SK-N-MC (cell line): ENCODE data around the gene MSANTD2.

Experiments
- DNase-seq: peaks from one replicate; pipeline ENCODE4 v3.0.0-alpha.2; 2011; ENCODE audit warnings: low read depth, low spot score
- H3K27ac ChIP-seq: fragments of 200-600 bp; sonication (generic); 2 replicates; pipeline ENCODE4 v1.5.1; 2016; ENCODE audit warnings: mixed run types
- H3K36me3 ChIP-seq: fragments of 200-600 bp; sonication (generic); 2 replicates; pipeline ENCODE4 v1.6.1; 2017; ENCODE audit warnings: antibody characterized with exemption, low read length, mixed read lengths; ENCODE audit not compliant: insufficient read depth
- H3K4me3 ChIP-seq: fragments of 200-600 bp; sonication (generic); 2 replicates; pipeline ENCODE4 v1.5.1; 2016
- H3K9ac ChIP-seq: fragments of 200-600 bp; sonication (generic); 2 replicates; pipeline ENCODE4 v1.8.0; 2017; ENCODE audit warnings: mixed run types, mixed read lengths; ENCODE audit not compliant: insufficient read length
- H3K9me3 ChIP-seq: fragments of 200-600 bp; sonication (generic); 2 replicates; pipeline ENCODE4 v1.6.1; 2017; ENCODE audit warnings: low read depth, mild to moderate bottlenecking, antibody characterized with exemption, low read length, moderate library complexity, mixed read lengths
- EZH2 ChIP-seq: fragments of 200-600 bp; sonication (generic); IDR thresholded peaks from one replicate; pipeline ENCODE4 v1.6.1; 2017; ENCODE audit warnings: antibody characterized with exemption
- FOXP2 ChIP-seq: optimal IDR thresholded peaks from 2 replicates; pipeline ENCODE3; 2011; ENCODE audit warnings: mild to moderate bottlenecking, moderate library complexity; ENCODE audit not compliant: insufficient read depth; ENCODE audit errors: extremely low read length, control extremely low read depth
- POLR2AphosphoS5 ChIP-seq: IDR thresholded peaks from 2 replicates; pipeline ENCODE4 v1.6.1; 2012; ENCODE audit warnings: mild to moderate bottlenecking, low read depth, low read length, borderline replicate concordance

MSANTD2 gene

DNA sequence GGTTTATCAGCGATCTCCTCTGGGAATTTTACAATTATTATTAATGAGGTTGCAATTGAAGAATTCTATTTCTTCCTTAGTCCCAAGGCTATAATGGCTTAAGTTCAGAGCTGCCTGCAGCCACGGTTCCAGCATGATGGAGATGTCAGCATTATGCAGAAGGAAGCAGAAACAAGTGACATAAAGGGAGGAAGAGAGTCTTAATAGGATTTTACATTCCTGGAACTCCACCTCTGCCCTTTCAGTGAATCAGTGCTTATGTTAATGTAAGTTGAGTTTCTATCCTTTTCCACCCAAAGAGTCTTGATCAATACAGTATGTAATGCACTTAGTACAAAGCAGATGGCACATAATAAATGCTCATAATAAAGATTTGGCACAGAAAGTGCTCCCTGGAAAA, 72.1 kb downstream of the MSANTD2 start:
- H3K9ac ChIP-seq = no peak overlapping the region
- TF ChIP-seq POLR2AphosphoS5 (no peak), EZH2 (no peak), FOXP2 (no peak)
- H3K9me3 ChIP-seq = no peaks in the 10 kb centered on the region
- H3K4me3 ChIP-seq = no peak overlapping the region
- no peak overlapping the region for H3K27ac ChIP-seq
- no peak for DNase-seq
- no peaks in the 10 kb centered on the region for H3K36me3 ChIP-seq

DNA sequence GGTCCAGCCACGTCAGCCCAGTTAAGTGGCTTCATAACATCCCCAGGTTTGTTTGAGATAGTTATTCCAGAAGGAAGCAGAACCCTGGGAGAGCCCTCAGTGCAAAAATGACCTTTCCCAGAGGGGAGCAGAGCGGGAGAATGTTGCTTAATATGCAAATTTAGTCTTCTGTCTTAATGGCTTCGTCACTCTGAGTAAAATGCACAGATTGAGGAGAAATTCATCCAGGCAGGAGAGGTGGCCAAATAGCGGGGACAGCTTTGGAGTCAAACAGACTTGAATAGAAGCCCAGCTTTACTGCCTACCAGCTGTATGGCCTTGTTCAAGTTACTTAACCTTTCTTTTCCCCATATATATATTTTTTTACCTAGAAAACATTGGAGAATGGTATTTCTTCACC, 72.7 kb downstream of the MSANTD2 start:
- H3K9me3 ChIP-seq = no peaks in the 10 kb centered on the region
- H3K36me3 ChIP-seq = no peaks in the 10 kb centered on the region
- no peak for DNase-seq
- H3K9ac ChIP-seq = no peak overlapping the region
- TF ChIP-seq POLR2AphosphoS5 (no peak), EZH2 (no peak), FOXP2 (no peak)
- no peak overlapping the region for H3K4me3 ChIP-seq
- H3K27ac ChIP-seq = no peak overlapping the region

GRCh38 chr11:124725719-124726105, 74.5 kb downstream of the MSANTD2 start:
- Histone ChIP-seq H3K9ac (no peak overlapping the region), H3K4me3 (peak overlapping the region; percentile 72), H3K9me3 (no peaks in the 10 kb centered on the region), H3K36me3 (no peaks in the 10 kb centered on the region), H3K27ac (peak overlapping the region; percentile 74; the same call in 1 of the 2 replicates)
- no peak for TF ChIP-seq POLR2AphosphoS5
- no peak for TF ChIP-seq EZH2
- no peak for TF ChIP-seq FOXP2
- DNase-seq = no peak

GRCh38 chr11:124724979-124725718, 75.1 kb downstream of the MSANTD2 start:
- DNase-seq = no peak
- Histone ChIP-seq H3K27ac (peak overlapping the region; percentile 74), H3K9me3 (no peaks in the 10 kb centered on the region), H3K9ac (no peak overlapping the region), H3K36me3 (no peaks in the 10 kb centered on the region), H3K4me3 (peak overlapping the region; percentile 72)
- TF ChIP-seq FOXP2 (no peak), POLR2AphosphoS5 (no peak; the same call in 1 of the 2 replicates), EZH2 (no peak)

- Histone ChIP-seq H3K9me3 (no peaks in the 10 kb centered on the region), H3K4me3 (no peak overlapping the region), H3K27ac (no peak overlapping the region), H3K9ac (no peak overlapping the region), H3K36me3 (no peaks in the 10 kb centered on the region)
- no peak for DNase-seq
- TF ChIP-seq EZH2 (no peak), FOXP2 (no peak), POLR2AphosphoS5 (no peak)
Observed at GRCh38 chr11:124722176-124722575, 78.0 kb downstream of the MSANTD2 start.

GRCh38 chr11:124719534-124719933, 80.7 kb downstream of the MSANTD2 start:
- no peak for TF ChIP-seq FOXP2
- TF ChIP-seq EZH2 = no peak
- TF ChIP-seq POLR2AphosphoS5 = no peak
- no peaks in the 10 kb centered on the region for H3K9me3 ChIP-seq
- no peaks in the 10 kb centered on the region for H3K36me3 ChIP-seq
- no peak overlapping the region for H3K4me3 ChIP-seq
- no peak overlapping the region for H3K9ac ChIP-seq
- no peak for DNase-seq
- H3K27ac ChIP-seq = no peak overlapping the region

DNA sequence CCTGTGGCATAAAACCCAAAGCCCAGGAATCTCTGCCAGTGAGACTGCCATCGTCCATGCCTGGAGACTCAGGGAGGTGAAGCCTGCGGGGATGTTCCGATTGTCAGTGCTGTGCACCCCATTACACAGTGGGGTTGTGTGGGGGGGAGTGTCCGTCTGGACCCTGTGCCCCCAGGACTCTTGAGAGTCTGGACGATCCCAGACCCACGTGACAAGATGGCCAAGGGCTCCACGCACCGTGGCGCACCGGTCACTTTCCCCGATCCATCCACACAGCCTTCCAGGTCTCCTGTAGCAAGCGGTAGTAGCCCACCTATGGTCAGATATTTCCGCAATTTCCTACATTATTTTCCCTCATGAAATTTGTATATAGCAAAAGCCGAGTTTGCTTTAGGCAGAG, 81.4 kb downstream of the MSANTD2 start:
- no peak overlapping the region for H3K9ac ChIP-seq
- H3K36me3 ChIP-seq = no peaks in the 10 kb centered on the region
- no peak for TF ChIP-seq EZH2
- no peak for TF ChIP-seq POLR2AphosphoS5
- no peak for TF ChIP-seq FOXP2
- no peak overlapping the region for H3K27ac ChIP-seq
- H3K9me3 ChIP-seq = no peaks in the 10 kb centered on the region
- H3K4me3 ChIP-seq = peak overlapping the region; percentile 74
- no peak for DNase-seq

- no peak for TF ChIP-seq FOXP2
- no peak for TF ChIP-seq EZH2
- TF ChIP-seq POLR2AphosphoS5 = peak; percentile 36; the same call in 1 of the 2 replicates
- H3K27ac ChIP-seq = no peak overlapping the region; the same call in 1 of the 2 replicates
- DNase-seq = no peak
- H3K4me3 ChIP-seq = peak overlapping the region; percentile 74
- no peaks in the 10 kb centered on the region for H3K36me3 ChIP-seq
- H3K9me3 ChIP-seq = no peaks in the 10 kb centered on the region
- no peak overlapping the region for H3K9ac ChIP-seq
Observed at GRCh38 chr11:124717786-124718651, 82.2 kb downstream of the MSANTD2 start.
